GM18858 (cell line): Measurements from ENCODE around the gene CXorf58.
A peak's percentile ranks its signal among the peaks of the same experiment; 100 is the strongest.
"Not testable (repeated sequence)": the region's sequence is repeated elsewhere in the genome, so short reads cannot be mapped to it uniquely, and the experiment has no call there.

Experiments used
- ATAC-seq: cut with Tn5 transposase; IDR thresholded peaks from one replicate; pipeline ENCODE4 v1.9.1; 2021; ENCODE audit not compliant: unreplicated experiment

Gene CXorf58

DNA sequence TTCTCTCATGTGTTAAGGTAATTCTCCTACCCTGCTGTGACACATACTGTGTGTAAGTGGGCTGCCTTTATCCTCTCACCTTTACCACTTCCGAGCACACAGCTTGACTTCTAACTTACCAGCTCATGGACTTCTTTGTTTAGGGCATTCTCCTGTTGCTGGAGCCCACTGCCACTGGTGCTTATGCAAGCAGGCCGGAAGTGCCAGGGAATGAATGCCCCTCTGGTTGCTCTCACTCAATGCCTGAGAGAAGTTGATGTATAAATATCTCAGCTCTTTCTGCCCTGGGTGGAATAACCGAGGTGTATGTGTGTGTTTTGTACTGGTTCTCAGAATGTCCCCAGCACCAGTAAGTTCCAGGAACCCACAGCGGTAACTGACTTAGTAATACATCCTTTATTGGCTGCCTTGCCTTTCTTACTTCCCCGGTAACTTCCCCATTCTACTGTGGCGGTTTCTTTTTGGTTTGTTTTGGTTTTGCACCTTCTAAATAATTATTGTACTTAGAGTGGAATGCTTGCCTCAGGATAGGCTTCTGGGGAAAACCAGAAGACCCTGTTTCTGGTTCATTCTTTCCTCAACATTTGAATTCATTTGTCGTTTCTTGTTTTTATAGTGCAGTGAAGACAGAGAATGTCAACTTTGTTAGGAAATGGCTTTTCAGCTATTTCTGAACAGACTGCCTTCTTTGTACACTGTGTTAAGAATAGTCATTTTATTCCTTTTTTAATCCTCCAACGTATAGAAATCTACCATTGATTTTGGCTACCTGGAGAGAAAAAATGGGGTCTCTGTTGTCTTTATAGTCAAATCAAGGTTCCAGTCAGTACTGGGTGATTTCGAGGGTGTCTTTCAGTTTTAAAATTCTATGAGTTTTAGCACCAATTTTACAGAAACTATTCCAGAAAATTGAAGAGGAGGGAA, 45.4 kb downstream of the CXorf58 start:
- ATAC-seq = peak; percentile 85

DNA sequence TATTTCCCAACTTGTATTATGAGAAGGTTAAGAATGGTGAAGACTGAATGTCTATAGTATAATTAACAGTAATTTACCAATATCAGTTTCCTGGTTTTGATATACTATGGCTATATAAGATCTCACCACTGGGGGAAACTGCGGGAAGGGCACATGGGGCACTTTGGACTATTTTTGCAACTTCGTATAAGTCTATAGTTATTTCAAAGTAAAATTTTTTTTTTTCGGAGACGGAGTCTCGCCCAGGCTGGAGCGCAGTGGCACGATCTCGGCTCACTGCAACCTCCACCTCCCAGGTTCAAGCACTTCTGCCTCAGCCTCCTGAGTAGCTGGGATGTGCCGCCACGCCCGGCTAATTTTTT, 46.1 kb downstream of the CXorf58 start:
- ATAC-seq = no peak

DNA sequence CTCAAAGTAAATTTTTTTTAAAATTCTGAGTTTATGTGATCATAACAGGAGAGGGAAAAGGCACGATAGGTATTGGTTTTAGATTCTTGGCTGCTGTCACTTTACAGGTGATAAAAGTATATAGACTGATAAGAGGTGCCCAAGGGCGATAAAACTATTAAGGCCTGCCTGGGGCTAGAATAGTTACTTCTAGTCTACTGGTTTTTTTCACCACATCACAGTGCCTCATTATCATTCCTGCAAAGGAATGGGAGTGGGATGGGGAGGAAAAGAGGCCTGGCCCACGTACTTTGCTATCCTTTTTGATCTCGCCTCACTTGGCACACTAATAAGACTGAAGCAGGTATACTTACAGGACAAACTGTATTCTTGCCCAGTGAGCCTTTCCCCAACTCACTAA, 46.6 kb downstream of the CXorf58 start:
- ATAC-seq = no peak

DNA sequence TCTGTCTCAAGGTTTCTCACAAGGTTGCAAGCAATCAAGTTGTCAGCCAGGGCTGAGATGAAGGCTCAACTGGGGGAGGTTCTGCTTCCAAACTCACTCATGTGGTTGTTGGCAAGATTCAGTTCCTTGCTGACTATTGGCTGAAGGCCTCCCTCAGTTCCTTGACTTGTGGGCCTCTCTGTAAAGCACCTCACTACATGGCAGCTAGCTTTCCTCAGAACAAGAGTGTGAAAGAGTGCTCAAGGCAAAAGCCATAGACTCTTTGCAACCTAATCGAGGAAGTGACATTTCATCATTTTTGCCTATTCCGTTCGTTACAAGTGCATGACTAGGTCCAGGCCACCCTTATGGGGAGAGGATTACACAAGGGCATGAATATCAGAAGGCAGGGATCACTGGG, 52.0 kb downstream of the CXorf58 start:
- no peak for ATAC-seq

DNA sequence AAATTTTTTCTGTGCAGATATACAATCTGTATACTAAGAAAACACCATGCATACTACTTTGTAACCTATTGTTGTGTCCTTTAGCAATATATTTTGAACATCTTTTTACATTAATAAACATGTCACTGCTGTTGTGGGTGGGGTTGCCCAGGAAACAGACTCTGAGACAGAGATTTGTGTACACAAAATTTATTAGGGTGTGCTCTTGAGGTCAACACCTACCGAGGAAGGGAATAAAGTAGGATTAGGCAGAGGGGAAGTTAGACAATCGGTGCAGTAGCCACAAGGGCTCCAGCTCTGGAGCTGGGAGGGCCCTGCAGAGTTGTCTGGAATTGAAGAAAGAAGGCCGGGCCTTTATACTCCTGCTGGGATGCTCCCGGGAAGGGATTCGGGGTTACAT, 56.4 kb downstream of the CXorf58 start:
- ATAC-seq = no peak

- ATAC-seq = not testable (repeated sequence)
Measured at GRCh38 chrX:23965630-23966029, 57.8 kb downstream of the CXorf58 start.

DNA sequence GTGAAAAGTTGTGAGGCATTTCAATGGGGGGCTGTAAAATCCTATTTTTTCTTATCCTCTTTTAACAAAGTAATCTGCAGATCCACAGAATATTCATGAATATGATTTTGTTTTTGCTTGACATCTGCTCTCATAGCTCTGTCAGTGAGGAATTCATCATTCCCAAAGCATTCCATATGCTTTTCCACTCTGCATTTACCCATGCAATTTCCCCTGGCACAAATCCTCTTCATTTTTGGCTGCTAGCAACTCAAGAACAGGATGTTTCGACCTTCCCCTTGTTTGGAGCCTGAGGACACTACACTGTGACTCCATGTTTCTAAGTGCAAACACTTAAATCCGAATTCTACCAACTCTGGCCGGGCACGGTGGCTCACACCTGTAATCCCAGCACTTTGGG, 70.7 kb downstream of the CXorf58 start:
- no peak for ATAC-seq

GRCh38 chrX:23980011-23980441, 72.2 kb downstream of the CXorf58 start:
- no peak for ATAC-seq

DNA sequence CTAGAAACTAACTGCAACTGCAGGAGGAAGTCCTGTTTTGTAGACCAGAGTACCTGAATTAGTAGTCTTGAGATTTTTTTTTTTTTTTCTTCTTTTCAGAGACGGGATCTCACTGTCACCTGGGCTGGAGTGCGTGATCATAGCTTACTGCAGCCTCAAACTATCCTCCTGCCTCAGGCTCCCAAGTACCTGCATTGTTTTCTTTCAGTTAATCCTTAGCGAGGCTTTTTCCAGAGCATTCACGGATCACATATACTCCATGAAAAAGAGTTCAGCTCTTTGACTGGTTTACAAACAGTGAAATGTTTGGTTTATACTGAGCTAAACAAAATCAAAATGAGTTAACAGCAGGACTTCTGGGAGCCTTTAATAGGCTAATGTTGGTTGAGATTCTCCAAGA, 73.4 kb downstream of the CXorf58 start:
- ATAC-seq = no peak

DNA sequence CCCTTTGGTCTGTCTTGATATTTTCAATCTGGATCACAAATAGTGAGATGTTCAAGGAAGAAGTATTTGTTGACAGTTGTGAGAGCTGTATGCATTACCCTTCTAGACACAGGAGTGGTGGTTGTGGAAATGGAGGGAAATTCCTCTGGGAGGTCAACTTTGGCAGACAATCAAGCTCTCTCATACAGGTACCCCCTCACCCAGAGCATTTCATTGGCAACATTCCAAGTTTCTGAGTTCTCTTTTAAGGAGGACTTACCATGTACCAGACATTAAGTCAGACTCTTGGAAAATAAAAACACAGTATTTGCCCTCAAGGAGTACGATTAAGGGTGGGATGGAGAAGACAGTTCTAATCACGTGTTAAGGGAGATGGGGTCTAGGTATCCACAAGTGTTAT, 73.9 kb downstream of the CXorf58 start:
- ATAC-seq = no peak

GRCh38 chrX:23982891-23983290, 75.1 kb downstream of the CXorf58 start:
- ATAC-seq = no peak
